SK-N-SH (cell line): Measurements from ENCODE around the gene CUL3. TPM values are rescaled to one million over a fixed set of nuclear protein-coding genes. Genes with fewer than 3 reads are reported as not detected.

ENCODE experiments used
- CTCF ChIA-PET: fragments of 300-600, 350-600 bp; formaldehyde crosslinking; extraction: SDS; loops from one replicate; lab custom pipeline; 2021; lab: Yijun Ruan, JAX
- POLR2A ChIA-PET: fragments of 350-600 bp; sonication (Branson Sonifier 250); formaldehyde crosslinking; extraction: SDS; loops from one replicate; lab custom pipeline; 2020; ENCODE audit warnings: antibody characterized with exemption, inconsistent platforms; lab: Yijun Ruan, JAX
- DNase-seq: peaks from one replicate; pipeline ENCODE4 v3.0.0; 2012
- H2AFZ ChIP-seq: fragments of 200-600 bp; sonication (generic); 2 replicates; pipeline ENCODE4 v1.8.1; 2016; ENCODE audit warnings: antibody characterized with exemption, mild to moderate bottlenecking, low read depth
- H3F3A ChIP-seq: fragments of 200-600 bp; sonication (generic); replicated peaks from 2 replicates; pipeline ENCODE3; 2016; ENCODE audit warnings: antibody characterized with exemption, mild to moderate bottlenecking; ENCODE audit not compliant: insufficient read depth
- H3K27ac ChIP-seq, 2 experiments: fragments of 200-500 bp in 1 of 2; fragments of 200-600 bp in 1 of 2; sonication (Bioruptor generic) in 1 of 2; sonication (generic), shearing (Covaris generic) in 1 of 2; 2 replicates each; pipeline versions ENCODE4 v1.5.1 to v1.6.1; 2014 to 2016; ENCODE audit warnings: low read depth in 2 of 2, inconsistent platforms in 1 of 2, low read length in 1 of 2, mild to moderate bottlenecking in 1 of 2, mixed read lengths in 1 of 2
- H3K27me3 ChIP-seq: fragments of 200-600 bp; sonication (generic), shearing (Covaris generic); 2 replicates; pipeline ENCODE4 v1.6.1; 2016; ENCODE audit warnings: mixed run types; ENCODE audit not compliant: insufficient read depth
- H3K36me3 ChIP-seq, 2 experiments: fragments of 200-500 bp in 1 of 2; fragments of 200-600 bp in 1 of 2; sonication (Bioruptor generic) in 1 of 2; sonication (generic) in 1 of 2; replicated peaks in 1 of 2; 2 replicates each; pipeline versions ENCODE3 to v1.5.1; 2014 to 2016; ENCODE audit warnings: low read length in 1 of 2, mild to moderate bottlenecking in 1 of 2; ENCODE audit not compliant: insufficient read depth in 2 of 2, control insufficient read depth in 1 of 2
- H3K4me1 ChIP-seq, 2 experiments: fragments of 200-500 bp in 1 of 2; fragments of 200-600 bp in 1 of 2; sonication (Bioruptor generic) in 1 of 2; sonication (generic), shearing (Covaris generic) in 1 of 2; 2 replicates each; pipeline versions ENCODE4 v1.5.1 to v1.6.1; 2014 to 2016; ENCODE audit warnings: low read depth in 1 of 2, low read length in 1 of 2, mixed run types in 1 of 2; ENCODE audit not compliant: insufficient read depth in 2 of 2, control insufficient read depth in 1 of 2
- H3K4me2 ChIP-seq: fragments of 200-600 bp; sonication (generic), shearing (Covaris generic); 2 replicates; pipeline ENCODE4 v1.6.1; 2017; ENCODE audit warnings: mixed run types
- H3K4me3 ChIP-seq, 2 experiments: fragments of 200-500 bp in 1 of 2; fragments of 200-600 bp in 1 of 2; sonication (Bioruptor generic) in 1 of 2; sonication (generic), shearing (Covaris generic) in 1 of 2; 2 replicates each; pipeline versions ENCODE4 v1.5.1 to v1.8.1; 2014 to 2016; ENCODE audit warnings: low read depth in 2 of 2, inconsistent platforms in 1 of 2, low read length in 1 of 2, mild to moderate bottlenecking in 1 of 2, mixed read lengths in 1 of 2, moderate library complexity in 1 of 2
- H3K79me2 ChIP-seq: fragments of 200-600 bp; sonication (generic); 2 replicates; pipeline ENCODE4 v1.8.1; 2017; ENCODE audit warnings: mild to moderate bottlenecking; ENCODE audit not compliant: insufficient read depth
- H3K9ac ChIP-seq: fragments of 200-600 bp; sonication (generic); 2 replicates; pipeline ENCODE4 v1.6.1; 2017; ENCODE audit warnings: mixed run types
- H3K9me2 ChIP-seq: fragments of 200-600 bp; sonication (generic); 2 replicates; pipeline ENCODE4 v1.6.1; 2017; ENCODE audit warnings: mixed run types
- H3K9me3 ChIP-seq: fragments of 200-600 bp; sonication (generic); 2 replicates; pipeline ENCODE4 v1.6.1; 2017; ENCODE audit warnings: mixed run types, mild to moderate bottlenecking, moderate library complexity
- H4K20me1 ChIP-seq: fragments of 200-600 bp; sonication (generic); 2 replicates; pipeline ENCODE4 v1.6.1; 2017; ENCODE audit warnings: mild to moderate bottlenecking, mixed run types; ENCODE audit not compliant: insufficient read depth
- ELF1 ChIP-seq: IDR thresholded peaks from 2 replicates; pipeline ENCODE4 v1.4.0; 2012
- EP300 ChIP-seq, 2 experiments: IDR thresholded peaks; 2 replicates each; pipeline versions ENCODE4 v1.4.0 to v1.6.1; 2012; ENCODE audit warnings: borderline replicate concordance in 1 of 2, low read depth in 1 of 2, low read length in 1 of 2
- FOXM1 ChIP-seq: IDR thresholded peaks from 2 replicates; pipeline ENCODE4 v1.4.0; 2012; ENCODE audit warnings: low read depth, mild to moderate bottlenecking
- GATA2 ChIP-seq: sonication (generic); formaldehyde crosslinking; IDR thresholded peaks from 2 replicates; pipeline ENCODE4 v1.5.0; 2020; ENCODE audit warnings: mild to moderate bottlenecking, missing genetic modification reagents
- JUND ChIP-seq: IDR thresholded peaks from 2 replicates; pipeline ENCODE4 v1.4.0; 2012
- MXI1 ChIP-seq: IDR thresholded peaks from 2 replicates; pipeline ENCODE4 v1.6.1; 2012; ENCODE audit warnings: mild to moderate bottlenecking, low read depth, low read length, improper control_type of control experiment
- PBX3 ChIP-seq: IDR thresholded peaks from 2 replicates; pipeline ENCODE4; 2012
- REST ChIP-seq: IDR thresholded peaks from 2 replicates; pipeline ENCODE4 v1.6.1; 2012; ENCODE audit warnings: mild to moderate bottlenecking, low read depth, low read length, moderate library complexity
- RXRA ChIP-seq: IDR thresholded peaks from 2 replicates; pipeline ENCODE4 v1.4.0; 2012; ENCODE audit warnings: low read depth, mild to moderate bottlenecking, borderline replicate concordance
- SIN3A ChIP-seq: IDR thresholded peaks from 2 replicates; pipeline ENCODE4 v1.6.1; 2012; ENCODE audit warnings: low read depth, mild to moderate bottlenecking, low read length, moderate library complexity, borderline replicate concordance
- SMC3 ChIP-seq: IDR thresholded peaks from 2 replicates; pipeline ENCODE4 v1.6.1; 2012; ENCODE audit warnings: low read depth, low read length, improper control_type of control experiment
- TCF12 ChIP-seq: IDR thresholded peaks from 2 replicates; pipeline ENCODE4 v1.4.0; 2012
- USF1 ChIP-seq: IDR thresholded peaks from 2 replicates; pipeline ENCODE4 v1.4.0; 2012; ENCODE audit warnings: low read depth, borderline replicate concordance
- YY1 ChIP-seq: IDR thresholded peaks from 2 replicates; pipeline ENCODE4 v1.4.0; 2012; ENCODE audit warnings: low read depth, mild to moderate bottlenecking
- WGBS: methylation state at CpG from one replicate; pipeline ENCODE4 v1.1.6; 2017; ENCODE audit warnings: low lambda C conversion rate; 5-methylcytosine and 5-hydroxymethylcytosine counted together
- polyA plus RNA-seq, 3 experiments: library from polyadenylated mRNA; depleted of rRNA; stranded (reverse); fragments of >200 nt; gene quantifications; 2 replicates each; pipeline ENCODE4 v1.2.3, GENCODE V29; 2012

The CUL3 gene
- polyA plus RNA-seq, 1 of the 3 experiments (the other 2 are of a cell fraction) = 17.3 TPM

- TF ChIP-seq USF1 = no peak
- no peak for TF ChIP-seq TCF12
- no peak for TF ChIP-seq ELF1
- Histone ChIP-seq H3K4me1 (no peaks in the 10 kb centered on the region; a peak in 3 of 4 replicates), H3K27me3 (no peaks in the 10 kb centered on the region), H3F3A (peaks cover 4% of the 10 kb centered on the region), H3K9me2 (no peaks in the 10 kb centered on the region), H3K4me3 (no peak overlapping the region), H2AFZ (no peak overlapping the region), H3K9ac (no peak overlapping the region), H3K4me2 (no peak overlapping the region), H3K79me2 (peaks cover 100% of the 10 kb centered on the region), H3K27ac (no peak overlapping the region), H3K9me3 (no peaks in the 10 kb centered on the region), H3K36me3 (peaks cover 4 to 20% of the 10 kb centered on the region in 2 experiments), H4K20me1 (peaks cover 30% of the 10 kb centered on the region)
- ChIA-PET CTCF (no interaction called here), POLR2A (no interaction called here)
- no peak for DNase-seq
- WGBS = 81% methylated on average over 1 of the region's 1 CpG
Observed at GRCh38 chr2:224525774-224526173, 59.4 kb downstream of the CUL3 start.

- POLR2A ChIA-PET = no interaction called here
Observed at GRCh38 chr2:224524657-224525056, 60.5 kb downstream of the CUL3 start.

GRCh38 chr2:224523626-224524577, 61.3 kb downstream of the CUL3 start:
- peaks cover 0 to 13% of the 10 kb centered on the region in 2 experiments; a peak in 3 of 4 replicates for H3K4me1 ChIP-seq
- WGBS = 95% methylated on average over 6 of the region's 6 CpGs
- H3F3A ChIP-seq = peaks cover 19% of the 10 kb centered on the region
- ChIA-PET POLR2A (no interaction called here), CTCF (interaction anchor here (1.6 kb wide), 1 partner anchor 11 kb away, joined by 5 read pairs; no protein-coding TSS in a partner anchor)
- no peaks in the 10 kb centered on the region for H3K9me2 ChIP-seq
- no peak overlapping the region for H3K4me3 ChIP-seq
- peaks cover 4 to 12% of the 10 kb centered on the region in 2 experiments for H3K36me3 ChIP-seq
- peaks cover 48% of the 10 kb centered on the region for H4K20me1 ChIP-seq
- no peak overlapping the region; a peak in 1 of 4 replicates for H3K27ac ChIP-seq
- no peak overlapping the region for H2AFZ ChIP-seq
- DNase-seq = no peak
- no peaks in the 10 kb centered on the region for H3K27me3 ChIP-seq
- no peak overlapping the region for H3K4me2 ChIP-seq
- H3K9me3 ChIP-seq = no peaks in the 10 kb centered on the region
- H3K79me2 ChIP-seq = peaks cover 100% of the 10 kb centered on the region
- H3K9ac ChIP-seq = no peak overlapping the region
- no peak for TF ChIP-seq SMC3
- no peak for TF ChIP-seq SIN3A
- TF ChIP-seq GATA2 (CRISPR knock-in tag) = no peak
- TF ChIP-seq FOXM1 = no peak
- TF ChIP-seq ELF1 = no peak
- no peak for TF ChIP-seq RXRA
- TF ChIP-seq REST = no peak
- no peak for TF ChIP-seq EP300 (IDR thresholded peaks at IDR 0.05; ENCODE audit: borderline replicate concordance in 1 of 2, low read depth in 1 of 2, low read length in 1 of 2)
- no peak for TF ChIP-seq TCF12
- no peak for TF ChIP-seq JUND
- TF ChIP-seq MXI1 = no peak

More at GRCh38 chr2:224524657-224525056, 60.5 kb downstream of the CUL3 start:
- Histone ChIP-seq H3K79me2 (peaks cover 100% of the 10 kb centered on the region), H3K9ac (no peak overlapping the region), H4K20me1 (peaks cover 41% of the 10 kb centered on the region), H3K27ac (no peak overlapping the region), H3K9me3 (no peaks in the 10 kb centered on the region), H3K9me2 (no peaks in the 10 kb centered on the region), H3K36me3 (peaks cover 4 to 14% of the 10 kb centered on the region in 2 experiments), H2AFZ (no peak overlapping the region), H3K4me1 (peaks cover 0 to 6% of the 10 kb centered on the region in 2 experiments; a peak in 3 of 4 replicates), H3K4me2 (no peak overlapping the region)
- no peak for DNase-seq
- WGBS = 97% methylated on average over 2 of the region's 2 CpGs
- TF ChIP-seq PBX3 (no peak), GATA2 (CRISPR knock-in tag) (no peak), YY1 (no peak)
- TF ChIP-seq, all 33 proteins: peak for 0
- CTCF ChIA-PET = no interaction called here
- H3K4me3 ChIP-seq = no peak overlapping the region
- H3F3A ChIP-seq = peaks cover 11% of the 10 kb centered on the region
- no peaks in the 10 kb centered on the region for H3K27me3 ChIP-seq
